RWPE1 (cell line): ENCODE data around the gene BMS1.

Source experiments
- CTCF ChIA-PET: fragments of 350-600 bp; sonication (Branson Sonifier 250); formaldehyde crosslinking; extraction: SDS; loops from one replicate; lab custom pipeline; 2021; lab: Yijun Ruan, JAX
- POLR2A ChIA-PET: fragments of 400-600 bp; formaldehyde crosslinking; extraction: SDS; loops from one replicate; lab custom pipeline; 2020; ENCODE audit warnings: antibody characterized with exemption; ENCODE audit not compliant: low non-redundant PET; lab: Yijun Ruan, JAX
- DNase-seq: peaks from one replicate; pipeline ENCODE4 v3.0.0; 2012; ENCODE audit warnings: low spot score
- H3K27ac ChIP-seq: fragments of 450-650 bp; 2 replicates; pipeline ENCODE4 v1.5.1; 2017
- TF ChIP-seq, protein P1 (sequence below): fragments of 450-650 bp; conservative IDR thresholded peaks from 2 replicates; pipeline ENCODE4 v1.5.1; 2017; ENCODE audit warnings: low read depth, mild to moderate bottlenecking

Gene BMS1

GRCh38 chr10:42871823-42872222 is 89.2 kb downstream of the BMS1 start:
- CTCF ChIA-PET, result interaction anchor here (0.6 kb wide), 1 partner anchor 459 kb away, joined by 6 read pairs; no protein-coding TSS in a partner anchor
- POLR2A ChIA-PET, result no interaction called here
- no peak overlapping the region for H3K27ac ChIP-seq
- DNase-seq, result no peak
- TF ChIP-seq, protein P1, sequence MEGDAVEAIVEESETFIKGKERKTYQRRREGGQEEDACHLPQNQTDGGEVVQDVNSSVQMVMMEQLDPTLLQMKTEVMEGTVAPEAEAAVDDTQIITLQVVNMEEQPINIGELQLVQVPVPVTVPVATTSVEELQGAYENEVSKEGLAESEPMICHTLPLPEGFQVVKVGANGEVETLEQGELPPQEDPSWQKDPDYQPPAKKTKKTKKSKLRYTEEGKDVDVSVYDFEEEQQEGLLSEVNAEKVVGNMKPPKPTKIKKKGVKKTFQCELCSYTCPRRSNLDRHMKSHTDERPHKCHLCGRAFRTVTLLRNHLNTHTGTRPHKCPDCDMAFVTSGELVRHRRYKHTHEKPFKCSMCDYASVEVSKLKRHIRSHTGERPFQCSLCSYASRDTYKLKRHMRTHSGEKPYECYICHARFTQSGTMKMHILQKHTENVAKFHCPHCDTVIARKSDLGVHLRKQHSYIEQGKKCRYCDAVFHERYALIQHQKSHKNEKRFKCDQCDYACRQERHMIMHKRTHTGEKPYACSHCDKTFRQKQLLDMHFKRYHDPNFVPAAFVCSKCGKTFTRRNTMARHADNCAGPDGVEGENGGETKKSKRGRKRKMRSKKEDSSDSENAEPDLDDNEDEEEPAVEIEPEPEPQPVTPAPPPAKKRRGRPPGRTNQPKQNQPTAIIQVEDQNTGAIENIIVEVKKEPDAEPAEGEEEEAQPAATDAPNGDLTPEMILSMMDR, result no peak

GRCh38 chr10:42872865-42873435 is 90.4 kb downstream of the BMS1 start:
- no peak overlapping the region for H3K27ac ChIP-seq
- CTCF ChIA-PET, result no interaction called here
- no peak for DNase-seq
- POLR2A ChIA-PET, result no interaction called here
- TF ChIP-seq, protein P1, result no peak

DNA sequence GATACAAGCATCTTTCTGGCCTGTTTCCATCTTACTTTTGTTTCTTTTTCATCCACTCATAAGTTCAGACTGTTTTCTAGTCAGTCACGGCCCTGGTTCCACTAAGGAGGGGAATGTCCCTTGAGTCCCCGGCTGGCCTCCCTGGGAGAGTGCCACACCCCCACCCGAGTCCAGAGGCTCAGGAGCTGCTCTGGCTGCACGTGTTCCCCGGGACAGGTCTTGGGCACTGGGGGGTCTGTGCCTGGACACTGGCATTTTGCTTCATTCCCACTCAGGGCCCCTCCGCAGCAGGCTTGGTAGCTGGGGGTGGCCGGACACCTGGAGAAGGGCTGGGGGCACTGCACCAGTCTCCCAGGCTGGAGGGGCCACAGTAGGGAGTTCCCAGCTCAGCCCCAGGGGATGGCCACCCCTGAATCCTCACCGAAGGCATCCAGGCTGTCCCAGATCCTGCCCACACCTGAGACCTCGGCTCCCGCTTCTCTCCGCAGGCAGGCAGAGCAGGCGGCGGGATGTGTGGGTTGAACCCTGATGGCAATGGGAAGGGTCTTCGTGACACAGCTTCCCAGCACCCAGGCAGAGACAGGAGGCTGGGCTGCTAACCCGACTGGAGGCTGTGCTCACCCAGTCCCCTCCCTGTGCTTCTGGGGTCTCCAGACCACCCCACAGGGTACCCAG is 92.3 kb downstream of the BMS1 start:
- POLR2A ChIA-PET, result no interaction called here
- CTCF ChIA-PET, result interaction anchor here (0.6 kb wide), 1 partner anchor 11 kb away, joined by 3 read pairs; no protein-coding TSS in a partner anchor
- H3K27ac ChIP-seq, result no peak overlapping the region
- no peak for DNase-seq
- TF ChIP-seq, protein P1, result no peak

DNA sequence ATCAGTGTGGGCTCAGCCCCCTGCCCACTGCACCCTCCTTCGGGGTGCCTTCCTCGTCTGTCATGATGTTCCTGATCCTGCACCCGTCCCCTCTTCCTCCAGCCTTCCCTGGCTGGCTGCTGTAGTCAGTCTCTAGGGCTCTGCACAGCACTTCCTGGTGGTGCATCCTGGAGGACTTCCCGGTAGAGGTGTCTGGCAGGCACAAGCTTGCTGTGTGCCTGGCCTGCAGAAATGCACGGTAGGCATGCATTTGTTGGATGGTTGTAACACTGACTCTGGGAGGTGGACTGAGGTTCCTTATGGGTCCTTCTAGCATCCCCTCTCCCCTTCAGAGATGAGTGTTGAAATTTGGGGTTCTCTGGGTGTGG is 92.8 kb downstream of the BMS1 start:
- CTCF ChIA-PET, result no interaction called here
- H3K27ac ChIP-seq, result no peak overlapping the region
- no peak for DNase-seq
- POLR2A ChIA-PET, result no interaction called here
- TF ChIP-seq, protein P1, result no peak

GRCh38 chr10:42875798-42876341 is 93.3 kb downstream of the BMS1 start:
- POLR2A ChIA-PET, result no interaction called here
- DNase-seq, result no peak
- TF ChIP-seq, protein P1, result no peak
- no peak overlapping the region for H3K27ac ChIP-seq
- CTCF ChIA-PET, result no interaction called here

- H3K27ac ChIP-seq, result no peak overlapping the region
- POLR2A ChIA-PET, result no interaction called here
- TF ChIP-seq, protein P1, result no peak
- no peak for DNase-seq
- CTCF ChIA-PET, result interaction anchor here (1.1 kb wide), 1 partner anchor 68 kb away, joined by 3 read pairs; no protein-coding TSS in a partner anchor
Observed at GRCh38 chr10:42876476-42876875, 93.9 kb downstream of the BMS1 start.
